SK-N-SH treated with all-trans-retinoic acid at 6 μM for 48 hours (cell line): ENCODE measurements around the gene PPFIBP1.
"Not testable (repeated sequence)": the region's sequence is repeated elsewhere in the genome, so short reads cannot be mapped to it uniquely, and the experiment has no call there.

Experiments
- ATAC-seq: fragments of 200-7000 bp; cut with Tn5 transposase; 3 replicates; pipeline ENCODE4 v1.9.1; 2020; ENCODE audit warnings: mild to moderate bottlenecking, moderate library complexity
- ARNTL ChIP-seq: fragments of 450-650 bp; formaldehyde crosslinking; IDR thresholded peaks from 2 replicates; pipeline ENCODE4 v1.5.0; 2020; ENCODE audit warnings: low read depth, mild to moderate bottlenecking, moderate library complexity, borderline replicate concordance
- BACH2 ChIP-seq: fragments of 250-450 bp; sonication (Bioruptor Pico); IDR thresholded peaks from 2 replicates; pipeline ENCODE4 v1.9.0; 2021; ENCODE audit warnings: mild to moderate bottlenecking, borderline replicate concordance
- CSDC2 ChIP-seq: fragments of 250-450 bp; sonication (Bioruptor Pico); IDR thresholded peaks from 2 replicates; pipeline ENCODE4 v1.5.0; 2020; ENCODE audit warnings: mild to moderate bottlenecking, moderate library complexity
- CSRNP3 ChIP-seq: fragments of 250-450 bp; sonication (Bioruptor Pico); IDR thresholded peaks from 2 replicates; pipeline ENCODE4 v1.5.1; 2021; ENCODE audit warnings: mild to moderate bottlenecking, moderate library complexity
- ISL1 ChIP-seq: fragments of 250-450 bp; sonication (Bioruptor Pico); IDR thresholded peaks from 2 replicates; pipeline ENCODE4 v2.1.2; 2022; ENCODE audit warnings: mild to moderate bottlenecking, moderate library complexity
- OSR1 ChIP-seq: fragments of 250-450 bp; sonication (Bioruptor Pico); IDR thresholded peaks from 2 replicates; pipeline ENCODE4 v1.8.0; 2022; ENCODE audit warnings: moderate library complexity, mild to moderate bottlenecking, inconsistent platforms
- PATZ1 ChIP-seq: fragments of 250-450 bp; sonication (Bioruptor Pico); IDR thresholded peaks from 2 replicates; pipeline ENCODE4 v1.8.0; 2020; ENCODE audit warnings: mild to moderate bottlenecking, moderate library complexity, borderline replicate concordance
- POU6F1 ChIP-seq: fragments of 250-450 bp; sonication (Bioruptor Pico); IDR thresholded peaks from 2 replicates; pipeline ENCODE4 v1.8.0; 2021; ENCODE audit warnings: low read depth, mild to moderate bottlenecking, moderate library complexity, borderline replicate concordance
- PPARA ChIP-seq: fragments of 250-450 bp; sonication (Bioruptor Pico); IDR thresholded peaks from 2 replicates; pipeline ENCODE4 v1.5.0; 2020; ENCODE audit warnings: mild to moderate bottlenecking, borderline replicate concordance
- RARB ChIP-seq: fragments of 250-450 bp; sonication (Bioruptor Pico); IDR thresholded peaks from 2 replicates; pipeline ENCODE4 v1.8.0; 2021; ENCODE audit warnings: mild to moderate bottlenecking, moderate library complexity
- SNAI2 ChIP-seq: fragments of 250-450 bp; sonication (Bioruptor Pico); IDR thresholded peaks from 2 replicates; pipeline ENCODE4 v1.5.0; 2020; ENCODE audit warnings: mild to moderate bottlenecking, moderate library complexity
- TCF4 ChIP-seq: fragments of 250-450 bp; sonication (Bioruptor Pico); IDR thresholded peaks from 2 replicates; pipeline ENCODE4 v1.8.0; 2021; ENCODE audit warnings: mild to moderate bottlenecking, moderate library complexity, borderline replicate concordance
- TOX ChIP-seq: fragments of 250-450 bp; sonication (Bioruptor Pico); IDR thresholded peaks from 2 replicates; pipeline ENCODE4 v1.8.0; 2021; ENCODE audit warnings: mild to moderate bottlenecking, moderate library complexity, borderline replicate concordance
- TSHZ2 ChIP-seq: fragments of 250-450 bp; sonication (Bioruptor Pico); IDR thresholded peaks from 2 replicates; pipeline ENCODE4 v1.5.0; 2020; ENCODE audit warnings: mild to moderate bottlenecking, moderate library complexity
- ZFP30 ChIP-seq: fragments of 450-650 bp; formaldehyde crosslinking; IDR thresholded peaks from 2 replicates; pipeline ENCODE4 v1.5.0; 2022; ENCODE audit warnings: mild to moderate bottlenecking, moderate library complexity
- ZNF70 ChIP-seq: fragments of 450-650 bp; formaldehyde crosslinking; IDR thresholded peaks from 2 replicates; pipeline ENCODE4 v1.5.0; 2020; ENCODE audit warnings: mild to moderate bottlenecking, moderate library complexity
- ZNF8 ChIP-seq: fragments of 450-650 bp; formaldehyde crosslinking; IDR thresholded peaks from 2 replicates; pipeline ENCODE4 v1.5.0; 2020; ENCODE audit warnings: mild to moderate bottlenecking, moderate library complexity

The PPFIBP1 gene

GRCh38 chr12:27639265-27639664 lies 115.3 kb downstream of the PPFIBP1 start:
- TF ChIP-seq PPARA (CRISPR knock-in tag) (no peak), CSDC2 (no peak), CSRNP3 (CRISPR knock-in tag) (no peak), POU6F1 (CRISPR knock-in tag) (no peak), SNAI2 (CRISPR knock-in tag) (no peak), ARNTL (CRISPR knock-in tag) (no peak)
- no peak for ATAC-seq

GRCh38 chr12:27640566-27641200 lies 116.7 kb downstream of the PPFIBP1 start:
- not testable (repeated sequence) for ATAC-seq

- not testable (repeated sequence) for ATAC-seq
These were observed 118.4 kb downstream of the PPFIBP1 start for GRCh38 chr12:27642361-27642760.

GRCh38 chr12:27642892-27643291 lies 118.9 kb downstream of the PPFIBP1 start:
- not testable (repeated sequence) for ATAC-seq

- no peak for TF ChIP-seq BACH2
- peak; percentile 83 for TF ChIP-seq ISL1 (CRISPR knock-in tag)
- TF ChIP-seq TSHZ2 (CRISPR knock-in tag) = no peak
- 0 out of 2 replicates have a peak, but pooled peaks have one; percentile 33 for TF ChIP-seq TOX (CRISPR knock-in tag)
- no peak for TF ChIP-seq ZNF8 (CRISPR knock-in tag)
- TF ChIP-seq PPARA (CRISPR knock-in tag) = no peak
- no peak for TF ChIP-seq SNAI2 (CRISPR knock-in tag)
- TF ChIP-seq PATZ1 (CRISPR knock-in tag) = no peak
- TF ChIP-seq CSRNP3 (CRISPR knock-in tag) = no peak
- TF ChIP-seq ARNTL (CRISPR knock-in tag) = no peak
- TF ChIP-seq RARB (CRISPR knock-in tag) = no peak
- no peak for TF ChIP-seq ZNF70 (CRISPR knock-in tag)
- no peak for TF ChIP-seq ZFP30 (CRISPR knock-in tag)
- no peak for TF ChIP-seq OSR1 (CRISPR knock-in tag)
- TF ChIP-seq TCF4 (CRISPR knock-in tag) = no peak
- no peak for TF ChIP-seq POU6F1 (CRISPR knock-in tag)
- TF ChIP-seq, all 23 proteins: peak for 2
- ATAC-seq = peak; percentile 75
These were observed 120.3 kb downstream of the PPFIBP1 start for GRCh38 chr12:27644158-27644845.
